ENCODE results near the gene VWA7. TPM values are rescaled to one million over a fixed set of nuclear protein-coding genes. Genes with fewer than 3 reads are reported as not detected.

Gene VWA7
- total RNA-seq, 1 experiment from 2014 or later, result 2.5 TPM

DNA sequence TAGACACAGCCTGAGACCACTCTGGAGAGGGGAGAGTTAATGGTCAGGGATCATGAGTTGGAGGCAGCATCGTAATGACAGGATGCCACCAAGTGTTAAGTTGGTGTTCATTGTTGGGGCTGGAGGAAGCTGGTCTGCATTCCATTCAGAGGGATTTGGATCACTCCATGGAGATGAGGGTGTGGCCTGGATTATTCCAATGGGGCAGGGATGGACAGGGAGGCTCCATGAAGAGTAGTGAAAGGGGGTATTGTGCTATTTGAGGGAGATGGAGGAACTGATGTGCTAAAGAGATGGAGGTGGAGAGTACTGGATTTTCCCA lies 13.5 kb downstream of the VWA7 start:
- Mint-ChIP-seq H3K4me1 (peaks cover 23 to 27% of the 10 kb centered on the region in 2 experiments), H3K36me3 (ENCODE audit: insufficient read depth in 1 of 3, low read depth in 3 of 3) (peaks cover 13 to 43% (median 32%) of the 10 kb centered on the region in 3 experiments), H3K4me3 (peak overlapping the region in 1 of 2 experiments; percentile 24; a peak in 2 of 5 replicates), H3K27me3 (ENCODE audit: low read depth) (no peaks in the 10 kb centered on the region; the same call in none of the 2 replicates), H3K27ac (peak overlapping the region in 2 of 3 experiments; percentile 77 to 93; a peak in 5 of 7 replicates), H3K9me3 (no peaks in the 10 kb centered on the region; a peak in 1 of 5 replicates)
- Histone ChIP-seq H4K20me1 (ENCODE audit: control insufficient read depth, insufficient read depth, insufficient read length) (no peaks in the 10 kb centered on the region), H3K4ac (ENCODE audit: low read depth, low read length) (no peak overlapping the region), H4K5ac (ENCODE audit: insufficient read length, low read depth, low read length) (no peak overlapping the region), H3K27me3 (ENCODE audit: insufficient read depth, low read length) (no peaks in the 10 kb centered on the region), H3K27ac (ENCODE audit: insufficient read length, low read depth, low read length) (no peak overlapping the region), H3K4me1 (ENCODE audit: insufficient read depth, low read length) (no peaks in the 10 kb centered on the region), H3K56ac (ENCODE audit: insufficient read length, low read depth, low read length) (no peak overlapping the region), H3K4me2 (ENCODE audit: insufficient read depth, insufficient read length, low read length) (no peak overlapping the region), H2AK5ac (ENCODE audit: insufficient read length, low read length) (no peak overlapping the region), H2BK5ac (ENCODE audit: insufficient read length, low read length) (no peak overlapping the region), H2BK120ac (ENCODE audit: low read depth, low read length, poor library complexity, severe bottlenecking) (no peak overlapping the region), H3K18ac (ENCODE audit: insufficient read length, low read depth, low read length) (no peak overlapping the region), H4K8ac (replicated peaks; ENCODE audit: insufficient read length, low read depth, low read length) (no peak overlapping the region), H2BK20ac (ENCODE audit: low read depth, low read length, poor library complexity, severe bottlenecking) (no peak overlapping the region), H2BK15ac (ENCODE audit: low read depth, low read length) (no peak overlapping the region), H3K23me2 (ENCODE audit: insufficient read length, low read depth, low read length, poor library complexity, severe bottlenecking) (no peaks in the 10 kb centered on the region), H3K79me2 (ENCODE audit: insufficient read depth, low read length) (no peaks in the 10 kb centered on the region), H3K9ac (ENCODE audit: extremely low read depth, insufficient read length, low read length) (no peak overlapping the region), H4K91ac (ENCODE audit: insufficient read length, low read depth, low read length) (no peak overlapping the region), H3K9me3 (ENCODE audit: control insufficient read depth, low read depth, low read length) (no peaks in the 10 kb centered on the region), H2AFZ (ENCODE audit: low read length) (no peak overlapping the region), H3K14ac (ENCODE audit: insufficient read depth, low read length) (no peak overlapping the region), H2BK12ac (ENCODE audit: insufficient read length, low read depth, low read length) (no peak overlapping the region), H3K79me1 (ENCODE audit: insufficient read depth, low read depth, low read length, poor library complexity, severe bottlenecking) (no peaks in the 10 kb centered on the region), H3T11ph (ENCODE audit: low read length) (no peak overlapping the region), H3K23ac (ENCODE audit: insufficient read length, low read depth, low read length) (no peak overlapping the region)
- TF ChIP-seq, protein P1, sequence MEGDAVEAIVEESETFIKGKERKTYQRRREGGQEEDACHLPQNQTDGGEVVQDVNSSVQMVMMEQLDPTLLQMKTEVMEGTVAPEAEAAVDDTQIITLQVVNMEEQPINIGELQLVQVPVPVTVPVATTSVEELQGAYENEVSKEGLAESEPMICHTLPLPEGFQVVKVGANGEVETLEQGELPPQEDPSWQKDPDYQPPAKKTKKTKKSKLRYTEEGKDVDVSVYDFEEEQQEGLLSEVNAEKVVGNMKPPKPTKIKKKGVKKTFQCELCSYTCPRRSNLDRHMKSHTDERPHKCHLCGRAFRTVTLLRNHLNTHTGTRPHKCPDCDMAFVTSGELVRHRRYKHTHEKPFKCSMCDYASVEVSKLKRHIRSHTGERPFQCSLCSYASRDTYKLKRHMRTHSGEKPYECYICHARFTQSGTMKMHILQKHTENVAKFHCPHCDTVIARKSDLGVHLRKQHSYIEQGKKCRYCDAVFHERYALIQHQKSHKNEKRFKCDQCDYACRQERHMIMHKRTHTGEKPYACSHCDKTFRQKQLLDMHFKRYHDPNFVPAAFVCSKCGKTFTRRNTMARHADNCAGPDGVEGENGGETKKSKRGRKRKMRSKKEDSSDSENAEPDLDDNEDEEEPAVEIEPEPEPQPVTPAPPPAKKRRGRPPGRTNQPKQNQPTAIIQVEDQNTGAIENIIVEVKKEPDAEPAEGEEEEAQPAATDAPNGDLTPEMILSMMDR (conservative IDR thresholded peaks at IDR 0.05), result no peak
- no CpG with 5 or more reads among the region's 1 CpG for WGBS (ENCODE audit: extremely low coverage, insufficient read length, low lambda C conversion rate)
- DNase-seq, result peak; percentile 55

Data from H9 (cell line).